ENCODE results near the gene IL16. TPM values are rescaled to one million over a fixed set of nuclear protein-coding genes. Genes with fewer than 3 reads are reported as not detected.

The IL16 gene
- polyA plus RNA-seq, 1 donor (not counting 4 experiments of a cell fraction or from before 2014, with no cell fraction given), result not detected

- Histone ChIP-seq H3K4me1 (ENCODE audit: control insufficient read depth, extremely low read depth, insufficient read depth, low read length) (no peaks in the 10 kb centered on the region), H3K9me3 (ENCODE audit: control insufficient read depth, low read depth, low read length) (no peaks in the 10 kb centered on the region), H3K4me3 (ENCODE audit: control insufficient read depth in 2 of 3, extremely low read depth in 1 of 3, insufficient read depth in 2 of 3, low read depth in 1 of 3, low read length in 3 of 3) (no peak overlapping the region), H3K9me1 (ENCODE audit: control insufficient read depth, extremely low read depth, insufficient read depth, low read length) (no peaks in the 10 kb centered on the region), H3K27ac (ENCODE audit: control insufficient read depth, insufficient read depth, low read length) (no peak overlapping the region), H3K36me3 (ENCODE audit: control insufficient read depth in 2 of 2, extremely low read depth in 1 of 2, insufficient read depth in 2 of 2, low read length in 2 of 2) (no peaks in the 10 kb centered on the region), H3K79me2 (ENCODE audit: control insufficient read depth, insufficient read depth, low read length) (no peaks in the 10 kb centered on the region), H3K9ac (ENCODE audit: control insufficient read depth, extremely low read depth, insufficient read depth, low read length) (no peak overlapping the region), H3K4me2 (ENCODE audit: control insufficient read depth, extremely low read depth, insufficient read depth, low read depth, low read length) (no peak overlapping the region), H4K20me1 (ENCODE audit: control insufficient read depth, extremely low read depth, insufficient read depth, low read length) (no peaks in the 10 kb centered on the region), H3K27me3 (ENCODE audit: control insufficient read depth, extremely low read depth, insufficient read depth, low read length) (no peaks in the 10 kb centered on the region), H2AFZ (ENCODE audit: control insufficient read depth, low read length) (no peak overlapping the region)
- TF ChIP-seq CTCF (optimal IDR thresholded peaks at IDR 0.05 in 1 of 3, IDR thresholded peaks at IDR 0.05 in 1 of 3, conservative IDR thresholded peaks at IDR 0.05 in 1 of 3; ENCODE audit: extremely low read depth in 1 of 3, insufficient read depth in 2 of 3, low read length in 3 of 3) (no peak), EZH2 (IDR thresholded peaks at IDR 0.05; ENCODE audit: low read length) (no peak)
- dilution Hi-C loops (cut with MboI; ENCODE audit: extremely low pct_ligation_motif_present, low sequenced_read_pairs), result no loop called here
- DNase-seq (ENCODE audit: low read depth, low spot score), result no peak
- no peak for FAIRE-seq
Observed at GRCh38 chr15:81175496-81175895, 21.2 kb upstream of the IL16 start.

GRCh38 chr15:81176291-81176893 is 20.3 kb upstream of the IL16 start:
- Histone ChIP-seq H3K9me3 (ENCODE audit: control insufficient read depth, low read depth, low read length) (no peaks in the 10 kb centered on the region), H2AFZ (ENCODE audit: control insufficient read depth, low read length) (no peak overlapping the region), H4K20me1 (ENCODE audit: control insufficient read depth, extremely low read depth, insufficient read depth, low read length) (no peaks in the 10 kb centered on the region), H3K27ac (ENCODE audit: control insufficient read depth, insufficient read depth, low read length) (no peak overlapping the region), H3K79me2 (ENCODE audit: control insufficient read depth, insufficient read depth, low read length) (no peaks in the 10 kb centered on the region), H3K9me1 (ENCODE audit: control insufficient read depth, extremely low read depth, insufficient read depth, low read length) (no peaks in the 10 kb centered on the region), H3K36me3 (ENCODE audit: control insufficient read depth in 2 of 2, extremely low read depth in 1 of 2, insufficient read depth in 2 of 2, low read length in 2 of 2) (no peaks in the 10 kb centered on the region), H3K27me3 (ENCODE audit: control insufficient read depth, extremely low read depth, insufficient read depth, low read length) (no peaks in the 10 kb centered on the region), H3K4me3 (ENCODE audit: control insufficient read depth in 2 of 3, extremely low read depth in 1 of 3, insufficient read depth in 2 of 3, low read depth in 1 of 3, low read length in 3 of 3) (no peak overlapping the region), H3K4me2 (ENCODE audit: control insufficient read depth, extremely low read depth, insufficient read depth, low read depth, low read length) (no peak overlapping the region), H3K9ac (ENCODE audit: control insufficient read depth, extremely low read depth, insufficient read depth, low read length) (no peak overlapping the region), H3K4me1 (ENCODE audit: control insufficient read depth, extremely low read depth, insufficient read depth, low read length) (no peaks in the 10 kb centered on the region)
- TF ChIP-seq EZH2 (IDR thresholded peaks at IDR 0.05; ENCODE audit: low read length), result no peak
- no peak for TF ChIP-seq CTCF (optimal IDR thresholded peaks at IDR 0.05 in 1 of 3, IDR thresholded peaks at IDR 0.05 in 1 of 3, conservative IDR thresholded peaks at IDR 0.05 in 1 of 3; ENCODE audit: extremely low read depth in 1 of 3, insufficient read depth in 2 of 3, low read length in 3 of 3)
- dilution Hi-C loops (cut with MboI; ENCODE audit: extremely low pct_ligation_motif_present, low sequenced_read_pairs), result no loop called here
- DNase-seq (ENCODE audit: low read depth, low spot score), result no peak
- FAIRE-seq, result no peak

Measured in keratinocyte (primary cell).